Smooth muscle cell (in vitro differentiated cells): ENCODE measurements around the gene MSX1. TPM values are rescaled to one million over a fixed set of nuclear protein-coding genes. Genes with fewer than 3 reads are reported as not detected.

Experiments
- DNase-seq: peaks from one replicate; lab custom pipeline; 2025; ENCODE audit not compliant: unreplicated experiment; lab: John Stamatoyannopoulos, UW
- H2AFZ ChIP-seq: fragments of 200-600 bp; sonication (generic); 2 replicates; pipeline ENCODE4 v1.6.0; 2016; ENCODE audit warnings: antibody characterized with exemption, low read depth, mild to moderate bottlenecking
- H3F3A ChIP-seq: fragments of 200-600 bp; sonication (generic); 2 replicates; pipeline ENCODE4 v1.6.0; 2017; ENCODE audit warnings: antibody characterized with exemption, low read depth
- H3K27ac ChIP-seq: fragments of 200-600 bp; sonication (generic); 2 replicates; pipeline ENCODE4 v1.5.1; 2016; ENCODE audit warnings: low read depth, mild to moderate bottlenecking
- H3K27me3 ChIP-seq: fragments of 200-600 bp; sonication (generic); 2 replicates; pipeline ENCODE4 v1.6.1; 2016; ENCODE audit warnings: low read depth, mild to moderate bottlenecking
- H3K36me3 ChIP-seq: fragments of 200-600 bp; sonication (generic); 2 replicates; pipeline ENCODE4 v1.5.1; 2016; ENCODE audit warnings: low read depth
- H3K4me1 ChIP-seq: fragments of 200-600 bp; sonication (generic); 2 replicates; pipeline ENCODE4 v1.5.1; 2016; ENCODE audit warnings: low read depth
- H3K4me2 ChIP-seq: fragments of 200-600 bp; sonication (generic); 2 replicates; pipeline ENCODE4 v1.6.0; 2016; ENCODE audit warnings: mild to moderate bottlenecking
- H3K4me3 ChIP-seq: fragments of 200-600 bp; sonication (generic); 2 replicates; pipeline ENCODE4 v1.5.1; 2016; ENCODE audit warnings: mild to moderate bottlenecking
- H3K79me2 ChIP-seq: fragments of 200-600 bp; sonication (generic); 2 replicates; pipeline ENCODE4 v1.6.0; 2016; ENCODE audit warnings: low read depth, mild to moderate bottlenecking
- H3K9ac ChIP-seq: fragments of 200-600 bp; sonication (generic); 2 replicates; pipeline ENCODE4 v1.6.0; 2016; ENCODE audit warnings: low read depth
- H3K9me3 ChIP-seq: fragments of 200-600 bp; sonication (generic); replicated peaks from 2 replicates; pipeline ENCODE4 v1.5.1; 2016; ENCODE audit warnings: low read depth
- H4K20me1 ChIP-seq: fragments of 200-600 bp; sonication (generic); 2 replicates; pipeline ENCODE4 v1.6.0; 2016; ENCODE audit warnings: low read depth
- WGBS: methylation state at CpG from one replicate; pipeline ENCODE4 v1.1.7; 2016; ENCODE audit warnings: low lambda C conversion rate; 5-methylcytosine and 5-hydroxymethylcytosine counted together
- polyA plus RNA-seq: library from polyadenylated mRNA; unstranded; fragments of >200 nt; fragmentation: Nextera tagmentation; extraction: Ambion mirVana; gene quantifications from 2 replicates; pipeline ENCODE4 v1.2.1, GENCODE V29; 2016
- total RNA-seq: library from RNA; depleted of rRNA; stranded (reverse); fragments of >200 nt; gene quantifications from 2 replicates; pipeline ENCODE4 v1.2.3, GENCODE V29; 2014
- TF ChIP-seq, protein P1 (sequence below): fragments of 200-600 bp; sonication (generic); IDR thresholded peaks from 2 replicates; pipeline ENCODE4 v1.5.1; 2017; ENCODE audit warnings: borderline replicate concordance, mild to moderate bottlenecking, antibody characterized with exemption; ENCODE audit not compliant: insufficient read depth, poor library complexity, severe bottlenecking

Gene MSX1
- total and polyA plus RNA-seq, 2 experiments from 2014 or later, result 13.4 to 27.5 TPM

DNA sequence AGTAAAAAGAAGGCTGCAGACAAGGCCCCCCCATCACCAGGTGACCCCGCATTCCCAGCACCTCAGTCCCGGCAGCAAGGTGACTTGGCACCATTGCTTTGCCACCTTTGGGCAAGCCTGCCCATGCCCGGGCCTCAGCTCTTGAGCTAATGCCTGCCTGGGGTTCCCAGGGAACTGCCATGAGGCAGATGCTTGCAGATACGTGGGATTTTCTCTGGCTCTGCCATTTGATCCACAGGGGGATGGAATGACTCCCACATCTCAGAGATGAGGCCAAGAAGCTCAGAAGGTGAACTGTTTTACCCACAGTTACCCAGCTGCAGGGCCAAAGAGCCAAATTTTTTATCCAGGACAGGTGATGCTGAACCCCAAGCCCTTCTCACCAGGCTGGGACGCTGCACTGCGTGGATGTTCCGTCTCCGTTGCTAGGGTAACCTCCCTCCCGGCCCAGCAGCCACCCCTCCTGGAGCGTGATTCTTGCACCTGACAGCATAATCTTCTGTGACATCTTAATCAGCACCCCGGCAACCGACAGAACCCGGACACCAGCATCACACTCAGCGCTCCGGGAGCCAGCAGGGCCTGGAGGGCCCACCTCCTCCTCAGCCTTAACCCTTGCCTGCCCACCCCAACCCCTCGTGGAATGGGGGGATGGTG is 15.7 kb upstream of the MSX1 start:
- TF ChIP-seq, protein P1, sequence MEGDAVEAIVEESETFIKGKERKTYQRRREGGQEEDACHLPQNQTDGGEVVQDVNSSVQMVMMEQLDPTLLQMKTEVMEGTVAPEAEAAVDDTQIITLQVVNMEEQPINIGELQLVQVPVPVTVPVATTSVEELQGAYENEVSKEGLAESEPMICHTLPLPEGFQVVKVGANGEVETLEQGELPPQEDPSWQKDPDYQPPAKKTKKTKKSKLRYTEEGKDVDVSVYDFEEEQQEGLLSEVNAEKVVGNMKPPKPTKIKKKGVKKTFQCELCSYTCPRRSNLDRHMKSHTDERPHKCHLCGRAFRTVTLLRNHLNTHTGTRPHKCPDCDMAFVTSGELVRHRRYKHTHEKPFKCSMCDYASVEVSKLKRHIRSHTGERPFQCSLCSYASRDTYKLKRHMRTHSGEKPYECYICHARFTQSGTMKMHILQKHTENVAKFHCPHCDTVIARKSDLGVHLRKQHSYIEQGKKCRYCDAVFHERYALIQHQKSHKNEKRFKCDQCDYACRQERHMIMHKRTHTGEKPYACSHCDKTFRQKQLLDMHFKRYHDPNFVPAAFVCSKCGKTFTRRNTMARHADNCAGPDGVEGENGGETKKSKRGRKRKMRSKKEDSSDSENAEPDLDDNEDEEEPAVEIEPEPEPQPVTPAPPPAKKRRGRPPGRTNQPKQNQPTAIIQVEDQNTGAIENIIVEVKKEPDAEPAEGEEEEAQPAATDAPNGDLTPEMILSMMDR, result no peak
- H3K4me1 ChIP-seq, result peaks cover 3% of the 10 kb centered on the region
- WGBS, result 56% methylated on average over 16 of the region's 16 CpGs

DNA sequence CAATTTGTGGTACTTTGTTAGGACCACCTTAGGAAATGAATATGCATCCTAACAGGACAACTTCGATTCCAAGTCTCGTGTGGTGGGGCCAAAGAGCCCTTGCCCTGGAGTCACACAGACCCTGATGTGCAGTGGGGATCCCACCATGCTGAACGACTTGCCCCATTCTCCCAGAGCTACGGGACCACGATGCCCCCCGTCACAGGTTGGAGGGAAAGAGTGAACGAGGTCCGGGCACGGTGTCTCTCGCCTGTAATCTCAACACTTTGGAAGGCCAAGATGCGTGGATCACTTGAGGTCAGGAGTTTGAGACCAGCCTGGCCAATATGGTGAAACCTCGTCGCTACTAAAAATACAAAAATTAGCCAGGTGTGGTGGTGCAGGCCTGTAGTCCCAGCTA is 14.4 kb upstream of the MSX1 start:
- no peaks in the 10 kb centered on the region for H3K27me3 ChIP-seq
- no peaks in the 10 kb centered on the region for H4K20me1 ChIP-seq
- no peak overlapping the region for H3K4me3 ChIP-seq
- no peak for DNase-seq
- TF ChIP-seq, protein P1, result no peak
- no peak overlapping the region for H3K4me2 ChIP-seq
- no peaks in the 10 kb centered on the region for H3K36me3 ChIP-seq
- 93% methylated on average over 13 of the region's 13 CpGs for WGBS
- no peaks in the 10 kb centered on the region for H3F3A ChIP-seq
- no peaks in the 10 kb centered on the region for H3K9me3 ChIP-seq
- H3K9ac ChIP-seq, result no peak overlapping the region
- H3K79me2 ChIP-seq, result no peaks in the 10 kb centered on the region
- H3K4me1 ChIP-seq, result no peaks in the 10 kb centered on the region
- H2AFZ ChIP-seq, result no peak overlapping the region
- H3K27ac ChIP-seq, result no peak overlapping the region

More for the DNA sequence above, 15.7 kb upstream of the MSX1 start:
- DNase-seq, result no peak
- Histone ChIP-seq H3K4me3 (no peak overlapping the region), H3K27ac (no peak overlapping the region), H3K9me3 (no peaks in the 10 kb centered on the region), H3F3A (no peaks in the 10 kb centered on the region), H3K9ac (no peak overlapping the region), H4K20me1 (no peaks in the 10 kb centered on the region), H3K36me3 (no peaks in the 10 kb centered on the region), H3K79me2 (no peaks in the 10 kb centered on the region), H2AFZ (no peak overlapping the region), H3K4me2 (no peak overlapping the region), H3K27me3 (no peaks in the 10 kb centered on the region)

DNA sequence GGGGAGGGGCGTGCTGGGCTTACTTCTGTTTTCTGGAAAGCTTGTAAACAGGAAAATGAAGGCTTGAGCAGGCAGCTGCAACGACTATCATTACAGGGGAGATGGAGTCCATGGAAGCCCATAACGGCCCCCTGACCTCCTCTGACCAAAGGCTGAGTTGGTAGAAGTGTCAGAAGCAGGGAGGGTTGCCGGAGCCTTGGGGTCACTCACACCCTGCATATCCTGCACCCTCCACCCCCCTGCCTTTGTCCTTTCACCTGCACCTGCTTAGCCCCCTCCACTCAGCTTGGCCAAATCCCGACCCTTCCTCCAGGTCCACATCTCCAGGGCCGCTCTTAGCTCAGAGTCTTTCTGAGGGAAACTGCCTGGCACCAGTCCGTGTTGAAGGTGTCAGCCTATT is 12.5 kb upstream of the MSX1 start:
- Histone ChIP-seq H3K4me1 (no peaks in the 10 kb centered on the region), H3K9ac (no peak overlapping the region), H3K27ac (no peak overlapping the region), H3F3A (peaks cover 2% of the 10 kb centered on the region), H4K20me1 (no peaks in the 10 kb centered on the region), H3K27me3 (no peaks in the 10 kb centered on the region), H3K79me2 (no peaks in the 10 kb centered on the region), H2AFZ (no peak overlapping the region), H3K36me3 (no peaks in the 10 kb centered on the region), H3K4me2 (no peak overlapping the region), H3K9me3 (no peaks in the 10 kb centered on the region), H3K4me3 (no peak overlapping the region)
- no peak for DNase-seq
- TF ChIP-seq, protein P1, result no peak
- 79% methylated on average over 7 of the region's 7 CpGs for WGBS

DNA sequence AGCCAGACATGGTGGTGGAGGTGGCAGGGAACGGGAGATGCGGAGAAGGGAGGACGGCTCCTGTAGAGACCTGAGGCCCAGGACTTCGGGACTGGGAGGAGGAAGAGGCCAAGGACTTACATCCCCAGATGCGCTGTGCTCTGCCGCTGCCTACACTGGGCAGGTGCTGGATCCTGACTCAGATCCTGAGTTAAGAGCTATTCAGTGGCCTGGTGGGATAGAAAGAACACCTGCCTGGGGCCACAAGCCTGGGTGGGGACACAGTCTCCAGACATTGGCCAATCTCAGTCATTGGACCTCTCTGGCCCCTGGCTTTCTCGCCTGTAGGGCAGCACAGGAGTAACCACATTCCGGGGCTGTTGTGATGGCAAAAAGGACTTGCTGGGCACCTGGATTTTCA is 10.9 kb upstream of the MSX1 start:
- 87% methylated on average over 8 of the region's 8 CpGs for WGBS
- Histone ChIP-seq H3K27ac (no peak overlapping the region), H3K4me2 (no peak overlapping the region), H3K4me3 (no peak overlapping the region), H3K9me3 (no peaks in the 10 kb centered on the region), H3K79me2 (no peaks in the 10 kb centered on the region), H3K27me3 (no peaks in the 10 kb centered on the region), H3K36me3 (no peaks in the 10 kb centered on the region), H4K20me1 (no peaks in the 10 kb centered on the region), H3K4me1 (peaks cover 5% of the 10 kb centered on the region), H2AFZ (no peak overlapping the region), H3K9ac (no peak overlapping the region), H3F3A (peaks cover 11% of the 10 kb centered on the region)
- TF ChIP-seq, protein P1, result no peak
- DNase-seq, result no peak
